ENCODE measurements around the gene ENTPD7.

- no peak for TF ChIP-seq POLR2AphosphoS5 (IDR thresholded peaks at IDR 0.05)
- no peak for TF ChIP-seq CTCF (IDR thresholded peaks at IDR 0.05)
These were observed 13.6 kb downstream of the ENTPD7 start for GRCh38 chr10:99672884-99673283.

Data from upper lobe of left lung (tissue), 4 donors.